ENCODE data around the gene SSUH2. TPM values are rescaled to one million over a fixed set of nuclear protein-coding genes. Genes with fewer than 3 reads are reported as not detected.

SSUH2 gene
- total RNA-seq, 4 donors from 2014 or later, result 0.32 to 5.1 (median 0.66) TPM; not detected in 1

GRCh38 chr3:8627949-8628348 is 16.6 kb downstream of the SSUH2 start:
- TF ChIP-seq CTCF (IDR thresholded peaks at IDR 0.05) (no peak), EP300 (IDR thresholded peaks at IDR 0.05) (no peak), POLR2A (IDR thresholded peaks at IDR 0.05; ENCODE audit: low read depth) (no peak), POLR2AphosphoS5 (IDR thresholded peaks at IDR 0.05) (no peak)
- H3K36me3 ChIP-seq, result no peaks in the 10 kb centered on the region
- no peak for DNase-seq (ENCODE audit: extremely low spot score)
- H3K27me3 ChIP-seq, result peaks cover 0 to 6% (median 0%) of the 10 kb centered on the region in 4 donors
- H3K4me1 ChIP-seq, result peaks cover 5 to 6% (median 5%) of the 10 kb centered on the region in 4 donors
- intact Hi-C loops (cut with DNase I), result no loop called here
- no peak overlapping the region for H3K27ac ChIP-seq (replicated peaks in 1 of 4)
- H3K4me3 ChIP-seq, result no peak overlapping the region
- no peaks in the 10 kb centered on the region for H3K9me3 ChIP-seq
- 100% methylated on average over 5 of the region's 5 CpGs for WGBS

GRCh38 chr3:8627201-8627940 is 17.2 kb downstream of the SSUH2 start:
- H3K27ac ChIP-seq (replicated peaks in 1 of 4), result no peak overlapping the region
- no peaks in the 10 kb centered on the region for H3K36me3 ChIP-seq
- WGBS, result 85% methylated on average over 8 of the region's 19 CpGs
- intact Hi-C loops (cut with DNase I), result no loop called here
- H3K9me3 ChIP-seq, result no peaks in the 10 kb centered on the region
- H3K4me1 ChIP-seq, result peaks cover 9 to 11% (median 10%) of the 10 kb centered on the region in 4 donors
- H3K4me3 ChIP-seq, result no peak overlapping the region
- TF ChIP-seq CTCF (IDR thresholded peaks at IDR 0.05) (no peak), POLR2AphosphoS5 (IDR thresholded peaks at IDR 0.05) (no peak), EP300 (IDR thresholded peaks at IDR 0.05) (no peak), POLR2A (IDR thresholded peaks at IDR 0.05; ENCODE audit: low read depth) (no peak)
- H3K27me3 ChIP-seq, result peaks cover 0 to 6% (median 0%) of the 10 kb centered on the region in 4 donors
- DNase-seq (ENCODE audit: extremely low spot score), result no peak

GRCh38 chr3:8625991-8626390 is 18.6 kb downstream of the SSUH2 start:
- 93% methylated on average over 2 of the region's 3 CpGs for WGBS
- peaks cover 9 to 11% (median 10%) of the 10 kb centered on the region in 4 donors for H3K4me1 ChIP-seq
- DNase-seq (ENCODE audit: extremely low spot score), result no peak
- no peak overlapping the region for H3K4me3 ChIP-seq
- H3K36me3 ChIP-seq, result no peaks in the 10 kb centered on the region
- peaks cover 0 to 6% (median 0%) of the 10 kb centered on the region in 4 donors for H3K27me3 ChIP-seq
- H3K27ac ChIP-seq (replicated peaks in 1 of 4), result no peak overlapping the region
- intact Hi-C loops (cut with DNase I), result no loop called here
- no peaks in the 10 kb centered on the region for H3K9me3 ChIP-seq
- TF ChIP-seq POLR2AphosphoS5 (IDR thresholded peaks at IDR 0.05) (no peak), CTCF (IDR thresholded peaks at IDR 0.05) (no peak), POLR2A (IDR thresholded peaks at IDR 0.05; ENCODE audit: low read depth) (no peak), EP300 (IDR thresholded peaks at IDR 0.05) (no peak)

GRCh38 chr3:8624612-8625011 is 20.0 kb downstream of the SSUH2 start:
- Histone ChIP-seq H3K9me3 (no peaks in the 10 kb centered on the region), H3K27ac (replicated peaks in 1 of 4) (no peak overlapping the region), H3K36me3 (no peaks in the 10 kb centered on the region), H3K27me3 (peaks cover 0 to 6% (median 0%) of the 10 kb centered on the region in 4 donors), H3K4me1 (peaks cover 9 to 11% (median 10%) of the 10 kb centered on the region in 4 donors), H3K4me3 (no peak overlapping the region)
- DNase-seq (ENCODE audit: extremely low spot score), result no peak
- TF ChIP-seq CTCF (IDR thresholded peaks at IDR 0.05) (no peak), EP300 (IDR thresholded peaks at IDR 0.05) (no peak), POLR2A (IDR thresholded peaks at IDR 0.05; ENCODE audit: low read depth) (no peak), POLR2AphosphoS5 (IDR thresholded peaks at IDR 0.05) (no peak)
- 93% methylated on average over 7 of the region's 7 CpGs for WGBS
- intact Hi-C loops (cut with DNase I), result loop anchor here (5.0 kb wide), 1 partner anchor 122 kb away; the partner anchor contains the start of gene LMCD1

All from esophagus muscularis mucosa (tissue), 4 donors.